Measurements from ENCODE around the gene CALN1. TPM values are rescaled to one million over a fixed set of nuclear protein-coding genes. Genes with fewer than 3 reads are reported as not detected.

The CALN1 gene
- total RNA-seq, 1 experiment from 2014 or later: not detected

DNA sequence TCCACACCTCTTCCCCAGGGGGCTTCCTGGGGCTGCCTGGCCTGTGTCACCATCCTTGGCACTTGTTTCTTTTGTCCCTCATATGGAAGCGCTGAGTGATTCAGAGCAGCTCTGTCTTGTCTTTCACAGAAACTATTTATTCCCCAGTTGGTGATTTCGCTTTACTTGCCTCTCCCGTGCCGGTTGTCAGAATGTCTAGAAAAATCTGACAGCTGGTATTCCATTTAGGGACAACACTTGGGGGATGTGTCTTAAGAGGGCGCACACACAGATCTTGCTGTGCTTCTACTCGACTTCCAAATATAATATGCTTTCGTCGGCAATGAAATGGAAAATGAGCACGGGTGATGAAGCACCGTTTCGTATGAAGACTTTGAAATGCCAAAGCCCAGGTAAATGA lies 611.8 kb downstream of the CALN1 start:
- no peaks in the 10 kb centered on the region for H3K4me1 ChIP-seq
- POLR2A ChIA-PET: no interaction called here
- no peaks in the 10 kb centered on the region for H3K27me3 Mint-ChIP-seq (ENCODE audit: insufficient read depth, unreplicated experiment)
- no peaks in the 10 kb centered on the region for H3K36me3 Mint-ChIP-seq (ENCODE audit: insufficient read depth, unreplicated experiment)
- H3K9me3 ChIP-seq: no peaks in the 10 kb centered on the region
- no peak overlapping the region for H3K4me3 Mint-ChIP-seq (ENCODE audit: unreplicated experiment)
- H3K4me1 Mint-ChIP-seq (ENCODE audit: low read depth, unreplicated experiment): no peaks in the 10 kb centered on the region
- H3K4me3 ChIP-seq (ENCODE audit: low read depth, low read length): no peak overlapping the region
- intact Hi-C loops (cut with micrococcal nuclease; ENCODE audit: unreplicated experiment): no loop called here
- H3K27me3 ChIP-seq (replicated peaks; ENCODE audit: control insufficient read depth, insufficient read depth, low read length): no peaks in the 10 kb centered on the region
- no peak overlapping the region for H3K27ac Mint-ChIP-seq (ENCODE audit: unreplicated experiment)
- H3K9me3 Mint-ChIP-seq (ENCODE audit: unreplicated experiment): peaks cover 17% of the 10 kb centered on the region
- no TSS peak for BruUV-seq (replicated peaks)
- no peak for TF ChIP-seq CTCF (IDR thresholded peaks at IDR 0.05; ENCODE audit: insufficient read depth in 1 of 2, low read depth in 1 of 2, low read length in 1 of 2, severe bottlenecking in 1 of 2, unreplicated experiment in 1 of 2)
- DNase-seq: no peak
- no peaks in the 10 kb centered on the region for H3K36me3 ChIP-seq (ENCODE audit: control insufficient read depth, insufficient read depth, low read length)
- CTCF ChIA-PET: no interaction called here

GRCh38 chr7:71795410-71795809 lies 616.7 kb downstream of the CALN1 start:
- Histone ChIP-seq H3K4me3 (ENCODE audit: low read depth, low read length) (no peak overlapping the region), H3K27me3 (replicated peaks; ENCODE audit: control insufficient read depth, insufficient read depth, low read length) (no peaks in the 10 kb centered on the region), H3K9me3 (no peaks in the 10 kb centered on the region), H3K4me1 (no peaks in the 10 kb centered on the region), H3K36me3 (ENCODE audit: control insufficient read depth, insufficient read depth, low read length) (no peaks in the 10 kb centered on the region)
- POLR2A ChIA-PET: no interaction called here
- Mint-ChIP-seq H3K9me3 (ENCODE audit: unreplicated experiment) (peaks cover 34% of the 10 kb centered on the region), H3K4me1 (ENCODE audit: low read depth, unreplicated experiment) (no peaks in the 10 kb centered on the region), H3K36me3 (ENCODE audit: insufficient read depth, unreplicated experiment) (no peaks in the 10 kb centered on the region), H3K4me3 (ENCODE audit: unreplicated experiment) (no peak overlapping the region), H3K27me3 (ENCODE audit: insufficient read depth, unreplicated experiment) (no peaks in the 10 kb centered on the region), H3K27ac (ENCODE audit: unreplicated experiment) (no peak overlapping the region)
- no peak for TF ChIP-seq CTCF (IDR thresholded peaks at IDR 0.05; ENCODE audit: insufficient read depth in 1 of 2, low read depth in 1 of 2, low read length in 1 of 2, severe bottlenecking in 1 of 2, unreplicated experiment in 1 of 2)
- BruUV-seq (replicated peaks): no TSS peak
- no peak for DNase-seq
- CTCF ChIA-PET: interaction anchor here (0.6 kb wide), 1 partner anchor 256 kb away, joined by 3 read pairs; no protein-coding TSS in a partner anchor
- intact Hi-C loops (cut with micrococcal nuclease; ENCODE audit: unreplicated experiment): no loop called here

GRCh38 chr7:71793251-71793650 lies 618.9 kb downstream of the CALN1 start:
- peaks cover 44% of the 10 kb centered on the region for H3K9me3 Mint-ChIP-seq (ENCODE audit: unreplicated experiment)
- ChIA-PET POLR2A (no interaction called here), CTCF (no interaction called here)
- no peak overlapping the region for H3K4me3 Mint-ChIP-seq (ENCODE audit: unreplicated experiment)
- Histone ChIP-seq H3K36me3 (ENCODE audit: control insufficient read depth, insufficient read depth, low read length) (no peaks in the 10 kb centered on the region), H3K4me1 (no peaks in the 10 kb centered on the region), H3K4me3 (ENCODE audit: low read depth, low read length) (no peak overlapping the region), H3K9me3 (no peaks in the 10 kb centered on the region), H3K27me3 (replicated peaks; ENCODE audit: control insufficient read depth, insufficient read depth, low read length) (no peaks in the 10 kb centered on the region)
- no TSS peak for BruUV-seq (replicated peaks)
- H3K27ac Mint-ChIP-seq (ENCODE audit: unreplicated experiment): no peak overlapping the region
- no peak for DNase-seq
- no peak for TF ChIP-seq CTCF (IDR thresholded peaks at IDR 0.05; ENCODE audit: insufficient read depth in 1 of 2, low read depth in 1 of 2, low read length in 1 of 2, severe bottlenecking in 1 of 2, unreplicated experiment in 1 of 2)
- no peaks in the 10 kb centered on the region for H3K27me3 Mint-ChIP-seq (ENCODE audit: insufficient read depth, unreplicated experiment)
- no peaks in the 10 kb centered on the region for H3K4me1 Mint-ChIP-seq (ENCODE audit: low read depth, unreplicated experiment)
- no peaks in the 10 kb centered on the region for H3K36me3 Mint-ChIP-seq (ENCODE audit: insufficient read depth, unreplicated experiment)
- intact Hi-C loops (cut with micrococcal nuclease; ENCODE audit: unreplicated experiment): no loop called here

All from Caco-2 (cell line).